NCI-H1694 (cell line): ENCODE measurements around the gene EGFLAM.

Source experiments
- DNase-seq: peaks from one replicate; lab custom pipeline; 2025; lab: John Stamatoyannopoulos, UW

EGFLAM gene

DNA sequence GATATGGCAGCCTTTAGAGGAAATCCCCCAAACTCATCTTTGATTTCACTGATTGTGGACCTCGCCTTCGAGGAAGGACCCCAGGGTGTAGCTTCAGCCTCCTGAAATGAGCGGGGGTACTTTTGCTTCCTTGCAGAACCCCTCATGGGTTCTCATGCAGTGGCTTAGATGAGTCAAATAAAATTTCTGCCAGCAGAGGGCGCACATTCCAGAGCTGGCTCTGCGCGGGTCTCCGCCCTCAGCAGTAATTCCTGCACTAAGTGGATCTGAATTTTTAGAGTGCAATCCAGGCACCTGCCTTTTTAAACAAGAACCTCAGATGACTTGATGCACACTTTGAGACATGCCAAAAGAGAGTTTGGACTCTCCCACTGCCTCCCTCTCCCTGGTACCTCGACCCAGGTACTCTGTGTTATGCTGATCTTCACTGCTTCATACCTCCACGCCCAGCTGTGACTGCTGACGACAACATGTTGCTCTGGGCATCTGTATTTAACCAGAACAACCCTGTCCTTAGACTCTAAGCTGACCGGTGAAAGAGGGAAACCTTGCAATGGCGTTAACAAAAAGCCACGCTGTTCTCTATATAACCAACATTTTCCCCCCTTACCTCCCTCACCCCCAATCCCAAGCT, 7.3 kb downstream of the EGFLAM start:
- DNase-seq: peak; percentile 67

DNA sequence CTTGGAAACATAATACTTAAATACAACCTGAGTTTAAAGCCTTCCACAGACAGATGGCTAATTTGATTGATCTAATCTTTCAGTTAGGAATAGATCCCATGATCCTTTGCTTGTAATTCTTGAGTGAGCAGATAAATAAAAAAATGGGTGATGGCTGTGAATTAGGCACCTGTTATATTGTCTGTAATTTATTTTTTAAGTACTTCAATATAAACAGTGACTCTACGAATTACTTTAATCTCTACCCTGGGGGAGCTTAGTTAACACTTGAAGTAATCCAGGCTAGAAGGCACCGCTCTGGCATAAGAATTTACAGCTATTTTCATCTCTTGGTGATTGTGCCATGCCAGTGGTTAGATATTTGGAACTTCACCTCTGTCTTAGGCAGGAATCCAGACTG, 9.0 kb downstream of the EGFLAM start:
- DNase-seq: no peak

DNA sequence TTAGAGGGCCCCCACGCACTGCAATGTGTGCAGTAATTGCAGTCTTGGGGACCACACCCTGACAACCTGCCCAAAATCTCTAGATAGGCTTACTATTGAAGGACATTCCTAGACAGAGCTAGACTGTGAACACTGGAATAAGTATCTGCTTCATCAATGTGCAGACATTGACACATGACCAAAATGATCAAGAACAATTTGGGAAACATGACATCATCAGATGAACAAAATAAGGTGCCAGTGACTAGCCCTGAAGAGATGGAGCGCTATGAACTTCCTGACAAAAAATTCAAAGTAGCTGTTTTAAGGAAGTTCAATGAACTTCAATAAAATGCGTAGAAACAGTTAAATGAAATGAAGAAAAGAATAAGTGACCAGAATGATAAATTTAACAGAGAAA, 15.3 kb downstream of the EGFLAM start:
- no peak for DNase-seq

DNA sequence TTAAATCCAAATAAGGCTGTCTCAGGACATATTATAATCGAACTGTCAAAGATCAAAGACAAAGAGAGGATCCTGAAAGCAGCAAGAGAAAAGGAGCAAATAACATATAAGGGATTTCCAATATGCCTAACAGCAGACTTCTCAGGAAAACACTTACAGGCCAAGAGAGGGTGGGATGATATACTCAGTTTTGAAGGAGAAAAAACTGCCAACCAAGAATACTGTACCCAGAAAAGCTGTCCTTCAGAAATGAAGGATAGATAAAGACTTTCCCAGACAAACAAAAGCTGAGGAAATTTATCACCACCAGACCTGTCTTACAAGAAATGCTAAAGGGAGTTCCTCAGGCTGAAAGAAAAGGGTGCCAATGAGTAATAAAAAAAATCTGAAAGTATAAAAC, 16.0 kb downstream of the EGFLAM start:
- DNase-seq: no peak

DNA sequence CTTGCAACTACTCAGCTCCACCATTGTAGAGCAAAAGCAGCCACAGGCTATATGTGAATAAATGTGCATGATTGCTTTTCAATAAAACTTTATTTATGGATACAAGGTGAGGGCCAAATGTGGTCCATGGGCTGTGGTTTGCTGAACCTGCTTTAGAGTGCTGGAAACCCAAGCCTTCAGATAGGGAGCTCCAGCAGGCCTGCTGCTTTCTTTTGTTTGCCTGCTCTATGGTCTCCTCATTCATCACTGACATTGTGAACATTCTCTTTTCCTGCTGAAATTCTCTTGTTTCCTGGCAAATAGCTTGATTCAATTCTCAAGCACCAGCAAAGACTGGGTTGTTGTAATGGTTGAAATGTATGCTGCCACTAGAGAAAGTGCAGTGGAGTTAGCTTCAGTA, 26.0 kb downstream of the EGFLAM start:
- no peak for DNase-seq

DNA sequence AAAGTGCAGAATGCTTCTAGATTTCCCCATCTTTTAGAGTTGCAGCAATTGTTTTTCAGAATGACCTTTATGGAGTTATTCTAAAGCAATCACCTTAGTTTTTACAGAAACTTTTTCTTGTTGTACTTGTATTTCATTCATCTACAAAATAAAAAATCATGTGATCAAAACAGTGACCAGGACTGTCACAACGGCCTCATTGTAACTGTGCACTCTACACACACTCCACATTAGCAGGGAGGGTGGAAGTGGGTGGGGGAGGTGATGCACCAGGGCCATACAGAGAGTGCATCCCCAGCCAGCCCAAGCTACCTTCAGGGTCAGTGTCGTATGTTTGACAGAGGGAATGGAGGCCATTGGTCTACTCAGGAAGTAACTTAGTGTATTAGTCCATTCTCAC, 26.9 kb downstream of the EGFLAM start:
- DNase-seq: no peak

DNA sequence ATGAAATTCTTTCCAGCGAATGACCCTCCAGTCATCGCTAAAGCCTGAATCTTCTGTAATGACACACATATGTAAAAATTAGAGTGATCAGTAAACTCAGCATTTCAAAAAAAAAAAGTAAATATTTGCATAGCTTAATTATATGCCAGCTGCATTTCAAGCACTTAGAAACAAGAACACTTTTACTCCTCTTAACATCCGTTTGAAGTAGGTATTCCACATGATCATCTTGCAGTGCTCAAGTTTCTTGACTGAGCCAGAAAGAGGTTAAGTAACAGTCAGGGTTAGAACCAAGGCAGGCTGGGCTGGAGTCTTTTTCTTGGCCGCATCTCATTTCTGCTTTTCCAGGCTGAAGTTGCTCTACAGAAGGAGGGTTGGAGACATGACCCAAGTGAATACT, 27.6 kb downstream of the EGFLAM start:
- DNase-seq: no peak

DNA sequence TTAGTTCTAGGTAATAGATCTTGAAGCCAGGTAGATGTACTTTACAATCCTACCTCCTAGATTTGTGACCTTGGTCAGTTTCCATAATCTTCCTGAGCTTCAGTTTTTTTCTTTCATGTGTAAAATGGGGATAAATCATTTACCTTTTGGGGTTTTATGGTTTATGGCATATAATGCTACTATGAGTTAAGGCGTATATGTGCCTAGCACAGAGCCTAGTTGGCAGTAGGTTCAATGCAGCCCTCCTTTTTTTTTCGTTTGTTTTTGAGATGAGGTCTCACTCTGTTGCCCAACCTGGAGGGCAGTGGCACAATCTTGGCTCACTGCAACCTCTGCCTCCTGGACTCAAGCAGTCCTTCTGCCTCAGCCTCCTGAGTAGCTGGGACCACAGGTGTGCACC, 28.8 kb downstream of the EGFLAM start:
- no peak for DNase-seq

DNA sequence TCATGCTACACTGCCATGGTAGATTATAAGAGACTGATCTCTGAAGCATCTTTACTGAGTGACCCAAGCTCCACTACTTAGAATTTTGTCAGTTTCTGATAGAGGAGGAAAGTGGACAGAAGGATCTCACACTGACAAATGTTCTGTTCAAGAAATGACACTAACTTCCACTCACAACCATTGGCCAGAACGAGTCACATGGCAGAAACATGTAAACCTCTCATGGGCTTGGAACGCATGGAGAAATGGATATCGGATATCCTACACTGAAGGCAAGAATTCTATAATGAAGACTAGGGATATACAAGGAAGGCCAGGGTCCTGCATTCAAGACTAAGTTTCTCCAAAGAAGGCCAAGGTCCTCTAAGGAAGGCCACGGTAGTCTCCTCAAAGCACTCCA, 31.1 kb downstream of the EGFLAM start:
- DNase-seq: no peak

DNA sequence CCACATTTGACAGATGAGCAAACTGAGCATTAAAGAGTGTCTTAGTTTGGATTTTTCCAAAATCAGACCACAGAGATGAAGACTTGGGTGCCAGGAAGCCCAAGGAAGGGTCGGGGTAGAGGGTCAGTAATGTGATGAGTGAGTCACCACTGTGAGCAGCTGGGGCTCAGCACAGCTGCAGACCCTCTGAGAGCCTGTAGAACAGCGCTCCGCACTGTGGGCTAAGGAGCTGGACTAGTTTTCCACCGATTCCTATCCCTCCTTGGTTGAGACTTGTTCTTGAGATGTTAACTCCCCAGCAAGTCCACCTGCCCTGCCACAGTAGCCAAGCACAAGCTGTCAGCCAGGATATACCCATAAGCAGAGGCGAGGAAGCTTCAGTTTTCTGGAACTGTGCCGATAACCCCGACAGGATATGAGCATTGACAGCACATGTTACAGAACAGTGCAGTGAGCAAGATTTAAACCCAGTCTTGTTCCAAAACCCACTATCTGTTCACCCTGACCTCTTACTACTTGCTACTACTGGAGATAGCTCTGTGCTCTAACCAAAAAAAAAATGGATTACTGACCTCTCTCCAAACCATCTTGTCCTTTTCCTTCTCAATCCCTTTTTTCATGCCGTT, 31.8 kb downstream of the EGFLAM start:
- no peak for DNase-seq

DNA sequence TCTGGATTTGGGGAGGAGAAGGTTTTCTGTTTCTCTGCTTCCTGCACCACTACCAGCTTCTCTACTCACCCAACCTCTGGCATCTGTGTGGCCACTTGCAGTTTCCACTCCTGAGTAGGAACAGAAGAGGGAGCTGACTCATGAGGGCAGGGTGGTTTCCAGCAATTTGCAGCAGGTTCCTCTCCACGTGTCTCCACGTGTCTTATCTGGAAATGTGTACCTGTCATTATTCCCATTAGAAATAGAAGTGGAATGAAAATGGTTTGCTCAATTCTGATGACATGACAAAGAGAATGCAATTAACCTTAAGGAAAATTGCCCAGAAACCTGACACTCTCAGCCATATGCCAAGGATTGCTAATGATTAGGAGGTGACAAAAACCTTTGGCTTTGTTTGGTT, 33.0 kb downstream of the EGFLAM start:
- no peak for DNase-seq

DNA sequence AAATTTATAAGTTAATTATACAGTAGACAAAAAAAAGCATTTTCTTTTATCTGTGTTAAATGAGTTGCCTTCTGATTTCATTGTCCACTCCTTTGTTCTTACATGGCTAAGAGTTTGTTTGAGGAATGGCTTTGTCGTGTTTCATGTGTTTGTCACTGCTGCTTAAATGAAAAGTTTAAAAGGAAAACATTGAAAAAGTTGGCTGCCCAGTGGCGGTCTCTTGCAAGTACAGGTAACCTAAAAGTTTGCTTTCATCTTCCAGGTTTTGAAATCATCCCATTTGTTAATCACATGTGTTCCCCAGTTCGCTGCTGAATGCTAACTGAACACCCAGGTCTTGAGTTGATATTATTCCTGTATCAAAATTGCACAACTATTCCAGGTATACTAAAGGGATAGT, 33.9 kb downstream of the EGFLAM start:
- DNase-seq: no peak

DNA sequence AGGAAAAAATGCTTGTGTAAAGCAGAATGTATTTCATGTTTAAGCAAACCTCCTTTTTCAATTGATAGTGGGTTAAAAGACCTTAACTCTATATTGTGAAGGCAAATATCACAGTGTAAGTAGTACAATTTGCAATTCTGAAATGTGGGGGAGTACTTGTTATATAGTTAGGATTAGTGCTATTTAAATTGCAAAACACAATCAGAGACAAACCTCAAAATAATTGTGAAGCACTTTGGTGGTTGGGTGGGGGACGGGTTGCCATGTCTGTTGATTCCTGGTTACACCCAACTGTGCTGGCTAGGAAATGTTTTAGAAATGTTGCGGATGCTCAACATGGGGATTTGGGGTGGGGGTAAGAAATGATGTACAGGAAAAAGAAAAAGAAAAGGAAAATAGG, 37.4 kb downstream of the EGFLAM start:
- DNase-seq: no peak

DNA sequence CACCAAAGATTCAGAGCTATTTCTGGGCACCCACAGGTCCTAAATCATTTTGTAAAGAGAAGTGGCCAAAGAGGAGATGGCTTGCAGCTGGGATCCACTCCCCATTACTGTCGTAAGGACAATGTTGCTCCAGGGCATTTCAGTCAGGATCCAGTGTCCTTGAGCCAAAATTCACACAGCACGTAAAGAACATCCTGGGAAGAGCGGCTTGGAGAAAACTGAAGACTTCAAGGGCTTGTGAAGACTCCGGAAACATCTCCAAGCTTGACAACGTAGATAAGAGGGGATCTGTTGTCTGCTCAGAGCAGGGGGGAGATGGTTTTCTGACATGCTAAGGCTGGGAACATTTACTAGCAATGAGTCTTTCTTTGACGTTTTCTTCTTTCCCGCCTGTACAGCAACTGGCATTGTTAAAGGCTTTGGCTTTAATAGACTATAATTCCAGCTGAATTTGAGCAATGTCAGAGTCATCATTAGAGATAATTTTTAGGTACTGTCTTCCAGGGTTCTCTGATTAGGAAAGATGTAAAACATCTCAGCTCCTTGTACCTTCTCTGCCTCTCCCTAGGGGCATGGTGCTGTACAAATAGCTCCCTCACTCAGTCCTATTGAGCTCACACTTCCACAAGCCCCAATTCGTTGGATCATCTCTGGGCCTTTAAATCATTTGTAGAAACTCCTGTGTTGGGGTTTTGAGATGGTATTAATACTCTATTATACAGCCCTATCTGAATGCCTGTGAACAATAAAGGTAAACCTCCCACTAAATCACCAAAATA, 39.7 kb downstream of the EGFLAM start:
- no peak for DNase-seq

DNA sequence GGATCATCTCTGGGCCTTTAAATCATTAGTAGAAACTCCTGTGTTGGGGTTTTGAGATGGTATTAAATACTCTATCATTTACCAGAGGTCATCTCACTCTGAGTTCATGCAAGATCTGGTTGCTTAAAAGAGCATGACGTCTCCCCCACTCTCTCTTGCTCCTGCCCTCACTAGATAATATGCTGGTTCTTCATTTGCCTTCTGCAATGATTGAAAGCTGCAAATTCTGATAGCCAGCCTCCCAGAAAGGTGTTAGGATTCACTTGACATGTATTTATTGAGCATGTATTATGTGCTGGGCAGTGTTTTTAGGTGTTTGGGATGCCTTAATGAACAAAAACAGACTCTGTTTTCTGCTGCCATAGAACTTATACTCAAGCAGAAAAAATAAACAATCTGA, 41.2 kb downstream of the EGFLAM start:
- DNase-seq: no peak

DNA sequence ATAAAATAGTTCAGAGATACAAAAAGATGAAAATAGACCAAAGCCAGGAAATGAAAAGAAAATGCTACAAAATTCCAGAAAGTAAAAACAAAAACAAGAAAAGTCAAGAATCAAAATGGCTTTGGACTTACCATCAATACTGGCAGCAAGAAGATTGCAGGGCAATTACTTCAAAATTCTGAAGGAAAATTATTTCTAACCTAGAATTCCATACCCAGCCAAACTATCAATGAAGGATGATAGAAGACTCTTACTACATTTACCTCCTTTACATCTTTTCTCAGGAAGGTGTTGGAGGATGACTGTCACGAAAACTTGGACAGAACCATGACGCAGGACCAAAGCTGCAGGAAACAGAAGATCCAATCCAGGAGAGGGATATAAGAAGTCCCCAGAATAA, 46.8 kb downstream of the EGFLAM start:
- no peak for DNase-seq

DNA sequence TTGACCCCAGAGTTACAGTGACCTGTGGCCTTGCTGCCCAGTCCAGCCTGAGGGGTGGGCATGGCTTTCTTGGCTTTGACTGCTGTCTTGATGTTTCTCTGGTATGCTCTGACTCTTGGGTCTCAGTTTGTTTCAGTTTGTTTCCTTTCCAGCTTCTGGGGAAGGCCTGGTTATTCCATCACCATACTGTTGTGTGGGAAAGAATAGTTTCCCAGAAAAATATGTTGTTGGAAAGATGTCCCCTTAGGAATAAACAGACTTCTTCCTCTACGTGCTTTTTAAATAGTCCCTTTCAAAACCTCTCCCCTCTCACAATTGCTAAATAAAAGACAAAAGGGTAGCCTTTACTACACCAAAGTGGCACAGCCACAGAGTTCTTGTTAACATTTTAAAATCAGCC, 49.5 kb downstream of the EGFLAM start:
- DNase-seq: no peak

DNA sequence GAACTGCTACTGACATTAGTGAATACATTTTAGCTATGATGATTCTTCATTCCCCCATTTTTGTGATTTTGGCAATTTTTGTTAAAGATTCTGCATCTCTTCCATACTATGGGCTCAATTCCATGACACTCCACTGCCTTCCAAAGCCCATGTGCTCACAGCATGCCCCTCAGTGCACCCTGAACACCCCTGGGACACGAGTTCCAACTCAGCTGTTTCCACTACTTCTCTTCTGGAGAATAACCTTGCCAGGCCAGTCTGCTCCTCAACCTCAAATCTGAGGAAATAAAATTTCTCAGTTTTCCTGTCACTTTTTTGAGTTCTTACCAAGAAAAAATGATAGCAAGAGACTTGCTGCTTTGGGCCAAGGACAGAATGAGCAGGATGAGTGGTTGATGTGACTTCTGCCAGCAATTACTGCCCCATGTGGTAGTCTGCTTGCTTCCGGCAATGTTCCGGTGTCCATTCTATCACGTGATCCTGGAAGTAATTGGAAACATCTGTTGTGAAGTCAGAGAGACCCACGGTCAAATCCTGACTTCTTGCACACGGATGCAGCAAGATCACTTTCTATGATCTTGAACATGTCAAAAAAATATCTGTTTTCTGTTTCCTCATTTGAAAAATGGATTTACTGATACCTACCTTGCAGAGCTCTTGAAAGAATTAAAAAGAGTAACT, 58.3 kb downstream of the EGFLAM start:
- DNase-seq: no peak

DNA sequence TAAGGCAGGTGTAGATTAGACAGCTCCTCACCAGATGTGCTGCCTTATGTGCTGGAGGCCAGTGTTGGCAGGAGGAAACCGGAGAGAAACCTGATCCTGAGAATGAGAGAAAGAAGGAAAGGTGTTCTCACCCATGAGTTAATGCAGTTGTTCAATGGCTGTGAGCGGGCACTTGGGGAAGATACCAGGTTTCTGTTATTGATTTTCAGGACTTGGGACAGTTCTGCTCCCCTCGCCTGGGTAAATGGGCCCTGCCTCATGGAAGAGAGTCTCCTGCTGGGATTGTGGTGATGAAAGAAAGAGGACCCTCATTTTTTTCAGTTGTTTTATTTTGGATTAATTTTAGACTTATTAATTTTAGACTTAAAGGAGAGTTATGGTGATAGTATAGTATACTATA, 59.5 kb downstream of the EGFLAM start:
- DNase-seq: no peak

DNA sequence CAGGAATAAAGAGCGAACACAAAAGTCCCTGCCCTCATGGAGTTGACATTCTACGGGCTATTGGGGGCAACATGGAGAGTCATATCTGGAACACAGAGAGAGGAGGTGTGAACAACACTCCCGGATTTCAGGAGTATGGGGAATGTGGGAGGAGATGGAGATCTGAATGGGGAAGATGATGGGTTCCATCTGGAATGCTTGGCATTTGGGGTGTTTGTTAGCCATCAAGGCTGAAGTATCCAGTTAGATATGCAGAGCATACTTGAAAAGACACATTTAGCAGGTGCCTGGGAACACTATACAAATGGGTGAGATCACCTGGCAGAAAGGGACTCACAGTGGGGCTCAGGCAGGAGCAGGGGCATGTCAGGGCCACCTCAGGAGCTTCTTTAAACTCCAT, 61.1 kb downstream of the EGFLAM start:
- no peak for DNase-seq

DNA sequence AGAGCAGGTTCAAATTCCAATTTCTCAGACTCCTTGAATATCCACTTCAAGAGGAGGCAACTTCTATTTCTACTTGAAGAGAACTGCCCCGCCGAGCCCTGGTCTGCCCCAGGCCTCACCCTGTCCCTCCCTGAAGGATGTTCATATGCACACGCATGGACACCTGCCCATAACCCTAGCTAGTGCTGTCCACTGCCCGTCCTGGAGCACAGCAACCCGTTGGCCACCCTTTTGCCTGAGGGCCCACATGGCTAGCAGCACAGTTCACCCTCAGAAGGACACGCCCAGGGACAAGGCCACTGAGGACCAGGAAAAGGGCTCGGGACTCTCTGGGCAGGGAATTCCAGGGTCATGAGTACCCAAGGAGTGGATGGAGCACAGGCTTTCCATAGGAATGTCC, 63.6 kb downstream of the EGFLAM start:
- no peak for DNase-seq

DNA sequence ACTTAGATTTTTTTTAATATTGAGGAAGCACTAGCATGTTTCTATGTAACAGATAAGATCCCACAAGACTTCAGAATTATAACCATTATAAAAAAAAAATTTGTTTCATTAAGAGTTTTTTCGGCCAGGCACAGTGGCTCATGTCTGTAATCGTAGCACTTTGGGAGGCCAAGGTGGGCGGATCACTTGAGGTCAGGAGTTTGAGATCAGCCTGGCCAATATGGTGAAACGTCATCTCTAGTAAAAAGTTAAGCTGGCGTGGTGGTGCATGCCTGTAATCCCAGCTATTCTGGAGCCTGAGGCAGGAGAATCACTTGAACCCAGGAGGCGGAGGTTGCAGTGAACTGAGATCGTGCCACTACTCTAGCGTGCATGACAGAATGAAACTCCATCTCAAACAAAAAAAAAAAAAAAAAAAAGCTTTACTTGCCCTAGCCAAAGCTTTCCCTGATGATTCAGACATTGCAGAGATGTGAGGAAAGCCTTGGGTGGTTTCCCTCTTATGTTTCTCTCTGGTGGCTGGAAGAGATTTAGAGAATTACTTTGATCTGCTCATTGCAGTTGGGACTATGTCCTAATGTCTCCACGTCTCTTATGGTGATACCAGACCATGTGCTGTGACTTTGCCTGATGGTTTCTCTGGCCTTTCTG, 65.4 kb downstream of the EGFLAM start:
- DNase-seq: no peak
